Inflammatory macrophage (primary cell): ENCODE measurements around the gene TOX3.

Experiments
- DNase-seq, 2 donors: peaks; one replicate each; pipeline ENCODE4 v3.0.0-alpha.2; 2020 to 2022

Gene TOX3

GRCh38 chr16:52489894-52490293, 57.0 kb downstream of the TOX3 start:
- DNase-seq = no peak

GRCh38 chr16:52488837-52489289, 58.1 kb downstream of the TOX3 start:
- DNase-seq = no peak

GRCh38 chr16:52487849-52488457, 59.0 kb downstream of the TOX3 start:
- no peak for DNase-seq

GRCh38 chr16:52480237-52480636, 66.7 kb downstream of the TOX3 start:
- no peak for DNase-seq

- no peak for DNase-seq
Observed at GRCh38 chr16:52476111-52476510, 70.8 kb downstream of the TOX3 start.

- DNase-seq = no peak
Observed at GRCh38 chr16:52474679-52475078, 72.3 kb downstream of the TOX3 start.

- no peak for DNase-seq
Observed at GRCh38 chr16:52473096-52473495, 73.8 kb downstream of the TOX3 start.

GRCh38 chr16:52471650-52472370, 75.1 kb downstream of the TOX3 start:
- no peak for DNase-seq

GRCh38 chr16:52470585-52470984, 76.4 kb downstream of the TOX3 start:
- no peak for DNase-seq

GRCh38 chr16:52469775-52470174, 77.2 kb downstream of the TOX3 start:
- no peak for DNase-seq

- DNase-seq = no peak
Observed at GRCh38 chr16:52469091-52469490, 77.9 kb downstream of the TOX3 start.

GRCh38 chr16:52467753-52468152, 79.2 kb downstream of the TOX3 start:
- DNase-seq = no peak

- no peak for DNase-seq
Observed at GRCh38 chr16:52466994-52467393, 79.9 kb downstream of the TOX3 start.

GRCh38 chr16:52465711-52466267, 81.2 kb downstream of the TOX3 start:
- no peak for DNase-seq

- DNase-seq = no peak
Observed at GRCh38 chr16:52463904-52464303, 83.0 kb downstream of the TOX3 start.

- DNase-seq = no peak
Observed at GRCh38 chr16:52462816-52463215, 84.1 kb downstream of the TOX3 start.

- DNase-seq = no peak
Observed at GRCh38 chr16:52460639-52461178, 86.2 kb downstream of the TOX3 start.

- DNase-seq = no peak
Observed at GRCh38 chr16:52456368-52456767, 90.6 kb downstream of the TOX3 start.

GRCh38 chr16:52455549-52456277, 91.2 kb downstream of the TOX3 start:
- DNase-seq = no peak

- DNase-seq = no peak
Observed at GRCh38 chr16:52453644-52454043, 93.3 kb downstream of the TOX3 start.

GRCh38 chr16:52451971-52452421, 94.9 kb downstream of the TOX3 start:
- no peak for DNase-seq

GRCh38 chr16:52450916-52451315, 96.0 kb downstream of the TOX3 start:
- DNase-seq = no peak

GRCh38 chr16:52450241-52450640, 96.7 kb downstream of the TOX3 start:
- no peak for DNase-seq
